ENCODE results near the gene SIX3. TPM values are rescaled to one million over a fixed set of nuclear protein-coding genes. Genes with fewer than 3 reads are reported as not detected.

SIX3 gene
- total and polyA plus RNA-seq, 2 donors (not counting 3 experiments of a cell fraction or from before 2014, with no cell fraction given): not detected

GRCh38 chr2:44959855-44960254 lies 18.4 kb downstream of the SIX3 start:
- Histone ChIP-seq H3K79me2 (ENCODE audit: control insufficient read depth, insufficient read depth, low read length) (no peaks in the 10 kb centered on the region), H2AFZ (ENCODE audit: low read depth, low read length) (no peak overlapping the region), H3K9me3 (replicated peaks; ENCODE audit: control insufficient read depth, insufficient read depth, low read length) (no peaks in the 10 kb centered on the region), H4K20me1 (replicated peaks; ENCODE audit: control insufficient read depth, extremely low read depth, insufficient read depth, low read length) (no peaks in the 10 kb centered on the region), H3K36me3 (ENCODE audit: control insufficient read depth in 2 of 2, extremely low read depth in 1 of 2, insufficient read depth in 2 of 2, low read length in 2 of 2) (no peaks in the 10 kb centered on the region), H3K4me2 (ENCODE audit: insufficient read depth, low read length) (no peak overlapping the region), H3K9ac (replicated peaks; ENCODE audit: extremely low read depth, insufficient read depth, low read length) (no peak overlapping the region), H3K27ac (ENCODE audit: insufficient read depth, low read depth, low read length) (no peak overlapping the region), H3K27me3 (ENCODE audit: control insufficient read depth in 2 of 2, insufficient read depth in 2 of 2, low read length in 2 of 2) (peaks cover 25 to 26% of the 10 kb centered on the region in 2 experiments), H3K4me3 (replicated peaks in 1 of 3; ENCODE audit: insufficient read depth in 1 of 3, low read depth in 1 of 3, low read length in 3 of 3) (no peak overlapping the region), H3K9me1 (replicated peaks; ENCODE audit: control insufficient read depth, extremely low read depth, insufficient read depth, low read length) (no peaks in the 10 kb centered on the region), H3K4me1 (ENCODE audit: control insufficient read depth, extremely low read depth, insufficient read depth, low read length) (peaks cover 6% of the 10 kb centered on the region)
- no TSS peak for BruUV-seq (replicated peaks)
- DNase-seq (ENCODE audit: low read depth, low spot score) (no peak), FAIRE-seq (no peak)
- dilution Hi-C loops (cut with MboI; ENCODE audit: extremely low pct_ligation_motif_present, low sequenced_read_pairs): no loop called here
- ChIA-PET CTCF (interaction anchor here (1.4 to 1.5 kb wide), 2 partner anchors 535 to 567 kb away, joined by 3 to 6 read pairs; no protein-coding TSS in a partner anchor), POLR2A (interaction anchor here (0.7 kb wide), 1 partner anchor 1323 kb away, joined by 5 read pairs; no protein-coding TSS in a partner anchor)
- no peak for TF ChIP-seq POLR2A (IDR thresholded peaks at IDR 0.05; ENCODE audit: low read depth, low read length)
- TF ChIP-seq MYC (IDR thresholded peaks at IDR 0.05; ENCODE audit: low read depth, low read length): no peak
- no peak for TF ChIP-seq MAX (IDR thresholded peaks at IDR 0.05; ENCODE audit: insufficient read depth, insufficient read length)
- no peak for TF ChIP-seq CTCF (IDR thresholded peaks at IDR 0.05; ENCODE audit: extremely low read depth in 1 of 2, insufficient read depth in 1 of 2, low read depth in 1 of 2, low read length in 2 of 2)
- TF ChIP-seq EZH2 (IDR thresholded peaks at IDR 0.05; ENCODE audit: borderline replicate concordance, low read depth, low read length, severe bottlenecking): no peak
- no peak for TF ChIP-seq JUN (IDR thresholded peaks at IDR 0.05; ENCODE audit: borderline replicate concordance, insufficient read depth, insufficient read length, low read depth)
- TF ChIP-seq GATA2 (IDR thresholded peaks at IDR 0.05; ENCODE audit: insufficient read depth, insufficient read length, low read depth, low read length): no peak
- no peak for TF ChIP-seq FOS (IDR thresholded peaks at IDR 0.05; ENCODE audit: borderline replicate concordance, insufficient read depth, low read length)
- TF ChIP-seq POLR2AphosphoS5 (IDR thresholded peaks at IDR 0.05; ENCODE audit: insufficient read depth, low read depth, low read length): no peak
- intact Hi-C loops (cut with micrococcal nuclease): loop anchor here (5.0 to 10.0 kb wide), 2 partner anchors 873 to 1085 kb away; no protein-coding TSS in a partner anchor
